ENCODE data around the gene SH3BP4. TPM values are rescaled to one million over a fixed set of nuclear protein-coding genes. Genes with fewer than 3 reads are reported as not detected.

SH3BP4 gene
- total RNA-seq, 1 donor = 115 TPM

DNA sequence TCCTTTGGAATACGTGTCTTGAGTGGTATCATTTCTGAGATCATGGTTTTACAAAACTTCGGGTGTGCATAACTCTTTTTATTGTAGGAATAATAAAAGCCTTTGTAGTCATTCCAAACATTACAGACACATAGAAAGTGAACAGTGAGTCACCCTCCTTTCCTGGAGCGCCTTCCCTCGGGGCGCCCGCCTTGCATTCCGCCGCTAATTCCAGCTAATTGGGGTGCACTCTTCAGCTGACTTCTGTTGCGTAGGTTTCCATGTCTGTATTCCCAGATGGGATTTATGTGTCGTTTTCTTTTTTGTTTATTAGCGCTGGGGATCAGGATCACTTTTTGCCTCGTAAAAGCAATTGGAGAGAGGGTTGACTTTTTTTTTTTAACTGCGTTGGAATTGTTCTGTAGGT is 18.7 kb downstream of the SH3BP4 start:
- TF ChIP-seq, protein P1, sequence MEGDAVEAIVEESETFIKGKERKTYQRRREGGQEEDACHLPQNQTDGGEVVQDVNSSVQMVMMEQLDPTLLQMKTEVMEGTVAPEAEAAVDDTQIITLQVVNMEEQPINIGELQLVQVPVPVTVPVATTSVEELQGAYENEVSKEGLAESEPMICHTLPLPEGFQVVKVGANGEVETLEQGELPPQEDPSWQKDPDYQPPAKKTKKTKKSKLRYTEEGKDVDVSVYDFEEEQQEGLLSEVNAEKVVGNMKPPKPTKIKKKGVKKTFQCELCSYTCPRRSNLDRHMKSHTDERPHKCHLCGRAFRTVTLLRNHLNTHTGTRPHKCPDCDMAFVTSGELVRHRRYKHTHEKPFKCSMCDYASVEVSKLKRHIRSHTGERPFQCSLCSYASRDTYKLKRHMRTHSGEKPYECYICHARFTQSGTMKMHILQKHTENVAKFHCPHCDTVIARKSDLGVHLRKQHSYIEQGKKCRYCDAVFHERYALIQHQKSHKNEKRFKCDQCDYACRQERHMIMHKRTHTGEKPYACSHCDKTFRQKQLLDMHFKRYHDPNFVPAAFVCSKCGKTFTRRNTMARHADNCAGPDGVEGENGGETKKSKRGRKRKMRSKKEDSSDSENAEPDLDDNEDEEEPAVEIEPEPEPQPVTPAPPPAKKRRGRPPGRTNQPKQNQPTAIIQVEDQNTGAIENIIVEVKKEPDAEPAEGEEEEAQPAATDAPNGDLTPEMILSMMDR (IDR thresholded peaks at IDR 0.05; ENCODE audit: insufficient read depth, low read depth, low read length) = no peak
- H3K4me3 ChIP-seq (ENCODE audit: low read depth, low read length) = no peak overlapping the region
- peak; percentile 79 for DNase-seq (ENCODE audit: low read depth)

DNA sequence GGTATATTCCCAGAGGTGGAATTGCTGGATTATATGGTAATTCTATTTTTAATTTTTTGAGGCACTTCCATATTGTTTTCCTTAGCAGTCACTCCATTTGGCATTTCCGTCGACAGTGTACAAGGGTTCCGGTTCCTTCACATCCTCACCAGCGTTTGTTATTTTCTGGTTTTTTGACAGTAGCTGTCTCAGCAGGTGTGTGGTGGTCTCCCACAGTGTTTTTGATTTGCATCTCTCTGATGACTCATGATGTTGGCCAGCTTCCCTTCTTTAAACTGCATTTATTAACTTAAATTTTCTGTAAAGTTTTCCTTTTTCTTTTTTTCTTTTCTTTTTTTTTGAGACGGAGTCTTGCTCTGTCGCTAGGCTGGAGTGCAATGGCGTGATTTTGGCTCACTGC is 19.7 kb downstream of the SH3BP4 start:
- DNase-seq (ENCODE audit: low read depth) = no peak
- TF ChIP-seq, protein P1 (IDR thresholded peaks at IDR 0.05; ENCODE audit: insufficient read depth, low read depth, low read length) = no peak
- H3K4me3 ChIP-seq (ENCODE audit: low read depth, low read length) = no peak overlapping the region

DNA sequence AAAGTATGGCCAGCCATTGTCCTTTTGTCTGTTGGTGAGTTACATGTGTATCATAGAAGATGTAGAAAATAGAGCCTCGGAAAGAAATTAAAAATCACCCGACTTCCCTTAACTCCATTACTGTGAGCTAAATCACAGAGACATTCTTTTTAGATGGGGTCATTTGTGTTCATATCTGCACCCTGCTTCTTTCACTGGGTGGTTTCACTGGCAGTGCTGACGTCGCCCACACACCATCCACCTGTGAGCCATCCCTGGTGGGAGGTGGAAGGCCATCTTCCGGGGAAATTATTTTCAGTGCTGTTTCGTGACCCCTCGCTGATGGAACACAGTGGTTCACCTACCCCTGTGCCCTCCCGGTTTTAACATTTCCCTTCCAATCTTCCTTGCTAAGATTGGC is 21.2 kb downstream of the SH3BP4 start:
- no peak for DNase-seq (ENCODE audit: low read depth)
- no peak overlapping the region for H3K4me3 ChIP-seq (ENCODE audit: low read depth, low read length)
- TF ChIP-seq, protein P1 (IDR thresholded peaks at IDR 0.05; ENCODE audit: insufficient read depth, low read depth, low read length) = no peak

DNA sequence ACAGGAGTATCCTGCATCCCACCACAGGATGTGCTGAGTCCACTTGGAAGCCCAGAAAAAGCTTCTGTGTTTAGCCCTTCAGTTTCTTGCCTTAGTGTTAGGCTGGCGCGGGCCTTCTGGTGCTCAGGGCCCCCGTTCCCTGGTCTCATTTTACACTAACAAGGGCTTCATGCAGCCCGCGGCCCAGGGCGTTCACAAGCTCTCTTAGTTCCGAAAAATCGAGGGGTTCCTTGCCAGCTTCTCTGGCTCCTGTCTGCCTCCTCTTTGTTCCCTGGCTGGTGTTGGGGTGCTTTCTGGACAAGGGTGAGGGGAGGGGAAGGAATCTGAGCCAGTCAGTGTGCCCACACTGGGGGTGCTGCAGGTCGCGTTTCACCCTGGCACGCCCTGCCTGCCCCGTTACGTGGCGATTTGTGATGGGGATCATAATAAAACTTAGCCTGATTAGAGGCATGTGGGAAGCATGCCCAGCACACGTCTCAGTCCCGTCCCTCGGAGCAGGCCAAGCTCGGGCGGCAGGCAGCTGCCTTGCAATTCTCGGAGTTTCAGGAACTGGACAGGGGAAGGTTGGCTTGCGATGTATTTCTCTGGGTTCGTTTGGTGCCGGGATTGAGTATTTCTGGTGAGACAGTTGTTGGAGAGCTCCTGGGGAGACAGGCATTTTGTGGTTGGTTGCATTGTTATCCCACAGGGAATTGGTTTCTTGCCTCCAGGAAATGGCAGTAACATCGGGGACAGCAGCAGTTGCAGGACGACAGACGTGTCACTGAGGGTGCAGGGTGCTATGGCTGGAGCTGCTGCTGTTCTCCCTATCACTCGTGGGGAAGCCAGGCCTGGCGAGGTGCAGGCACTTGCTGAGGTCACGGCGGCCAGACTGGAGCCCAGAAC is 22.9 kb downstream of the SH3BP4 start:
- H3K4me3 ChIP-seq (ENCODE audit: low read depth, low read length) = no peak overlapping the region
- TF ChIP-seq, protein P1 (IDR thresholded peaks at IDR 0.05; ENCODE audit: insufficient read depth, low read depth, low read length) = no peak
- DNase-seq (ENCODE audit: low read depth) = peak; percentile 51

DNA sequence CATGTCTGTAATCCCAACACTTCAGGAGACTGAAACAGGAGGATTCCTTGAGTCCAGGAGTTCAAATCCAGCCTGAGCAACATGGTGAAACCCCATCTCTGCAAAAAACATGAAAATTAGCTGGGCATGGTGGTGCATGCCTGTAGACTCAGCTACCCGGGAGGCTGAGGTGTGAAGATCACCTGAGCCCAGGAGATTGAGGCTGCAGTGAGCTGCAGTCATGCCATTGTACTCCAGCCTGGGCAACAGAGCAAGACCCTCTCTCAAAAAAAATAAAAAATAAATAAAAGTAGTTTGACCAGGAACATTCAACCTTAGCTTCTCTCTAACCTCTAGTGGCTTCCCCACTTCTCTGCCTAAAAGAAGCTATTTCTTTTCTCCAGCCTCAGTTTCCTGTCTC is 23.8 kb downstream of the SH3BP4 start:
- no peak for DNase-seq (ENCODE audit: low read depth)
- H3K4me3 ChIP-seq (ENCODE audit: low read depth, low read length) = no peak overlapping the region
- TF ChIP-seq, protein P1 (IDR thresholded peaks at IDR 0.05; ENCODE audit: insufficient read depth, low read depth, low read length) = no peak

DNA sequence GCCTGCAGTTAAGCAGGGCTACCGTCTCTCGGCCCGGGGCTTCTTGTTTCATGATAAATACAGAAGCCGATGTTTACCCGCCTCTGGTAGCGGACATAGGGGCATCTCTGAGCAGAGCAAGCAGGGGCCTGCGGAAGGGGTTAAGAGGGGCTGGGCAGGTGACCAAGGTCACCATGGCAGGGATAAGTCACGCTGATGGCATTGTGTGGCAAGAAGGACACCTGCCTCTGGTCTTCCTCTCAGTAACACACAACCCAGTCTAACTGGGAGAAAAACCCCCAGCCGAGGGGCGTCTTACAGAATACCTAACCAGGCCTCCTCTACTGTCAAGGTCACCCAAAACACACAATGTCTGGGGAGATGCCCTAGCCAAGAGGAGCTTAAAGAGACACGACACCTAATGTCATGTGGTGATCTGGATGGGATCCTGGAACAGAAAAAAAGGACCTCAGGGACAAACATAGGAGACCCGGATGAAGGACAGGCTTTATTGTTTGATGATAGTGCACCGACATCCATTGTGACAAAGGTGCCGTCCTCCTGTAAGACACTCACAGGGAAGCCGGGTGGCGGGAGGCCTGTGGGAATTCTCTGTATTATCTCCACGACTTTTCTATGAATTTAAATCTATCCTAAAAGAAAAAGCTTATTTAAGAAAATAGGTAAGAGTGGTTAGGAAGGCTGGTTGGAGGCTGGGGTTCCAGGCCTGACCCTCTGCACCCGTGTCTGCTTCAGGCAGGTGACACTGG is 24.8 kb downstream of the SH3BP4 start:
- DNase-seq (ENCODE audit: low read depth) = no peak
- H3K4me3 ChIP-seq (ENCODE audit: low read depth, low read length) = no peak overlapping the region
- TF ChIP-seq, protein P1 (IDR thresholded peaks at IDR 0.05; ENCODE audit: insufficient read depth, low read depth, low read length) = no peak

All from fibroblast of villous mesenchyme (primary cell).